Kidney capillary endothelial cell (primary cell): ENCODE measurements around the gene SLX4IP.
"Not testable (repeated sequence)": the region's sequence is repeated elsewhere in the genome, so short reads cannot be mapped to it uniquely, and the experiment has no call there.

ENCODE experiments used
- DNase-seq: peaks from one replicate; pipeline ENCODE4 v3.0.0-alpha.2; 2018; ENCODE audit warnings: low spot score

SLX4IP gene

DNA sequence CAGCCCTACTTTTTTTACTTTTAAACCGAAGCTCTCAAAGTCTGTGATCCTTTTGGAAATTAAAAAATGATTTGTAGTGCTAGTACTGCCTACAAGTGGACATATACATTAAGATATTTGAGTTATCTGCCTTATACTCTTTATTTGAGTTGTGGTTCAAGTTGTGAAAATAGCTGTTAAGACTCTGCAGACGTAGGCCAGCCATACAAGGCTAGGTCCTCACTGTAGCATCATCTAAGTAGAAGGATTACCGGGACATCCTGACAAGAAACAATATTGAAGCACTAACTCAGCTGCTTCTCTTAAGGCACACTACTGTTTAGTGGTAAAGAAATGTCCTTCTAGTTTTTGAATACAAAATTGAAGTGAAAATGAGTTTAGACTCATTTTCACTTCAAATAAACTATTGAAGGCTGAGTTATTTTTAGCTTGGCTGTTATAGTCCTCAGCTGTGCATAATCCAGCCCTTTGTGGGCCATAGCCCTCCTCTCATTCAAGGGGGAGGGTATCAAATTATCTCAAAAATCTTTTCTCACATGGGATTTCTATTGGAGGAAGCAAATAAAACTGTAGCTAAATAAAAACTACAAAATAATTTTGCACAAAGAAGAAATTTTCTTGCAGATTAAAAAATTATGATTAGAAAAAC, 170.6 kb downstream of the SLX4IP start:
- DNase-seq, result no peak

DNA sequence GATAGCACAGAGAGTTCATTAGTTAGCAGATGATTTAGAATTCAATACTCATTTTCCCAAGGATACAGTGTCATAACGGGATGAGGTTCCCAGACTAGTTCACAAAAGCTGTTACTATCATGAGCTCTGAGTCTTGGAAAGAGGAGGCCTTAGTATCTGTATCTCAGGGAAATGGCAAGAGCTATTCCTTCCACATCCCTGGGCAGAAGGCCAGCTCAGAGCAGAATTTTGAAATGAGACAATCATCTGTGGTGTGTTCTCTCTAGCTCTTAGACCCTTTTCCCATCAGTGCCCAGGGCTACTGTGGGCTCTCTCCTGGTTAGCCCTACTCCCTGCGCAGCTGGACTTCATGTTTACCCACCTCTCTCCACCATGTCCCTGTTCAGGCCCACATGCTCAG, 174.2 kb downstream of the SLX4IP start:
- no peak for DNase-seq

DNA sequence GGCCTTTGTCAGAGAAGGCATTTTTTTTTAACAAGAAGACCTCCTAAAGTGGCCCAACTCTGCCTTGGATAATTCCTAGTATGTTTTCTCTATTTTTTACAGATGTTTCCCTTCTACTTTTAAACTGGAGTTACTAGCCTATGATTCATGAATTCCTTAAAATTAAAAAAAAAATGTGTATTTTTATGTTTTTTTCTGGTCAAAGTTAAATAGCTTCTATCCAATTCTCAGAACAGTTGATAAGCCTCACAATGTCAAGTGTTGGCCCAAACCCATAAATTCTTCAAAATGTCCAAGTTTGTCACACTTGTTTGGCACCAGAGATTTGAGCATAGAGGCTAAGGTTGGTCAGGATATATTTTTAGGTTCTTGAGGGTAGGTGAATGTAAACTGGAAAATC, 174.7 kb downstream of the SLX4IP start:
- no peak for DNase-seq

DNA sequence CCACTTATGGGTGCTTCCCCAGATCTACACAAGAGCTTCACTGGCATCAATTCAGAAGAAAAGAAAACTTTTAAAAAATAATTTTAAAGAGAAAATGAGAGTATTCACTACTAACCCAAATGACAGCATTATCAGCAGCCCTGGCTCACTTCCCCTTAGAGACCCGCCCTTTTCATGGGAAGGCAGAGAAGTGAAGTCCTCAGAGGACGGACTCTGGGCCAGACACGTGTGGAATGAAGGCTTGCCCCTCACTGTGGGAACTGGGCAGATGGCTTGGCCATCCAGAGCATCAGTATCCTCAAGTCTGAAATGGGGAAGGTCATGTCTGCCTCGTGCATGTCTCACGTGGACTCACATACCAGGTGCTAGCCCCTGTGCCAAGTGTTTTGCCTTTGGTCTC, 175.1 kb downstream of the SLX4IP start:
- DNase-seq, result no peak

DNA sequence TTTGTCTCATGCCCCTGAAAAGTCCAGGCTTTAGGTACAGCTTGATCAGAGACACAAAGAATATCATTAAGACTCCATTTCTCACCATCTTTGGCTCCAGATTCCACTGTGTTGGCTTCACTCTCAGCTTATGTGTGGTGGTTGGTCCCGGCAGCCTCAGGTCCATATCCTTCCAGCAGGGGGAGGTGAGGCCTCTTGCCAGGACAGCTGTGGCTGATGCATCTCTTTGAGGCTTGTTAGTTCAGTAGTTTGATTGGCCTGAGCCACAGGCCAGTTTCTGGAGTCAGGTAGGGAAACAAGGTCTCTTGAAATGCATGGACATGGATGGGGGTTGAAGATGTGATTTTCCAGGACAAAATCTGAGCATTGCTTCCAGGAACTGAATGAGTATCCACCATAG, 176.3 kb downstream of the SLX4IP start:
- DNase-seq, result no peak

DNA sequence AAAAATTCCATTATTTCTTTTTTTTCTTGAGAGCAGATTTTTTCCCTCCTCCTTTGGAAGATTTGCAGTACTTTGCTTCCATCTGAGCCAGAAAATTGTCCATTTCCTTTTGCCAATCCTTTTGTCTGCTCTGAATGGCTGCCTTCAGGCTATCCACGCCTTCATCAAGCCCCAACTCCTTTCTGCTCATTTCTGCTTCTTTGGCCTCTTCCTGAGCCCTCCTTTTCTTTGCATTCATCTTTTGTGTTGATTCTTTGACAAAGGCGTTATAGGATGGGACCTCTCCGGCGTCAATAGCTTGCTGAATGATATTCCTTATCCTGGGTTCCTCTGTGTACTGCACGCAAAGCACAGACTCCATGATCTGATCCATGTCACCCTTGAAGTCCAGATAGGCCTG, 178.3 kb downstream of the SLX4IP start:
- DNase-seq, result not testable (repeated sequence)

DNA sequence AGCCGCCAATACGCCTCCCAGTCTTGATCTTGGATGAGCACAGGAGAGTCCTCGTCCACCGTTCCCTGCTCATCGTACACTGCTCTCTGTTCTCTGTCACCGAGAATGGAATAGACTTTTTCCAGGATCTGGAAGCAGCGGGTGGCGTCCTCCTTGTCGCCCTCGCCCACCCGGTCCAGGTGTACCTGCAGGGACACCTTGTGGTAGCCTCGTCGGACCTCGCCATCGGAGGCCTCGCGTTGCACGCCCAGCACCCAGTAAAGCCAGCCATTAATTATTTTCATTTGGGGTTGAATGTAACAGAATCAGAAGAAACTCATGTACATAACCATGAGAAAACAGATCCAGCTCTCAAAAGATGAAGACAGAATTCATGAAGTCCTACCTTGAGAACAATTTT, 178.8 kb downstream of the SLX4IP start:
- no peak for DNase-seq

DNA sequence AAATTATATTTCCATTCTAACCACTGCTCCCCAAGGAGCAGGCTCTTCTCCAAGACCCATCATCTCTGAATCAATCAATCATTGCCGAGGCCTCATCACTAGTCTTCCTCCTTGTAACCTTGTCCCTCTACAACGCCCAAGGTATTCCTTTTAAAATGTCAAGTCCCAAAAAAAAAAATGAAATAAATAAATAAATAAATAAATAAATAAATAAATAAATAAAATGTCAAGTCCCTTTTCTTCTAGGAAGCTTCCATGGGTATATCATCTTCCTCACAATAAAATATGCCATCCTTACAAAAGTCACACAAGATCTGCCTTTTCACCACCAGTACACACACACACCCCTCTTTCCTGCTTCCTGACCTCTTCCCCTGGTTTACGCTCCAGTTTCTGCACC, 181.1 kb downstream of the SLX4IP start:
- no peak for DNase-seq

DNA sequence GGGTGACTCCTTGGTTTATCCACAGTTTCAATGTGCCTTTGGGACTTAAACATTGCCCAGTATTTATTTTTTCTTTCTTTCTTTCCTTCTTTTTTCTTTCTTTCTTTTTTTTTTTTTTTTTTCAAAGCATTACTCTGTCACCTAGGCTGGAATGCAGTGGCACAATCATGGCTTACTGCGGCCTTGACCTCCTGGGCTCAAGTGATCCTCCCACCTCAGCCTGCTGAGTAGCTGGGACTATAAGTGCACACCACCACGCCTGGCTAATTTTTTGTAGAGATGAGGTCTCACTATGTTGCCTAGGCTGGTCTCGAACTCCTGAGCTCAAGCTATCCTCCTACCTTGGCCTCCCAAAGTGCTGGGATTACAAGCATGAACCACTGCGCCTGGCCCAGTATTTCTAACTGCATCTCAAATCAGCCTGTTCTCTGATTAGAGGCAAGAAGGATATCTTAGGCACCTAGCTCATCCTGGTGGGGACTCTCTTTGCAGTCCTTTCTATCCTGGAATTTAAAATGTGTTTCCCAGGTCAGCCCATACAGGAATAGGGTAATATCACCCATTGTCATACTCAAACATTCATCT, 182.5 kb downstream of the SLX4IP start:
- not testable (repeated sequence) for DNase-seq

DNA sequence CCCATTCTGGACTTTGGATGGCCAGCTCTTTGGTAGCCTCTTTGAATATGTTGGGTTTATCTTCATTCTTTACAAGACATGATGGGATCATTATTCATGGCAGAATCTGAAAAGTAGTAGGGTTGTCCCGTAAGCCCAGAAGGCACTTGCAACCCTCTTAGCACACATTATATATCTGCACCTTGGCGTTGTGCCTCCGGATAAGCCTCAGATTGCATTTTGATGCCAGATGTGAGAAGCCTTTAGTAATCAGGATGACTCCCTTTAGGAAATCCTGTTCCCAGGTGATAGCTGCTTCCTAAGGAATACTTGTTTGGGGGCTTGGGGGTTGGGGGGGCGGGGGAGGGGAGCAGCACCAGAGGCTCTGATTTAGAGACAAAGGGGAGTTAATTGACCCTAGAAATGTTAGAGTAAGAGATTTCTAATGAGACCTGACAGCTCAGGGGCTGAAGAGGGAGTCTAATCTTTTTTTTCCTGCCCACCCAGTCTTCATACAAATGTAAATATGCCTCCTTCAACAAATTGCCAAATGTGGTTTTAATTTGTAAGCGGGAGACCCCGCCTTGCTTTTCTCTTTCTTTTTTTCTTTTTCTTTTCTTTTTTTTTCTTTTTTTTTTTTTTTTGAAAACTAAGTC, 183.6 kb downstream of the SLX4IP start:
- no peak for DNase-seq

DNA sequence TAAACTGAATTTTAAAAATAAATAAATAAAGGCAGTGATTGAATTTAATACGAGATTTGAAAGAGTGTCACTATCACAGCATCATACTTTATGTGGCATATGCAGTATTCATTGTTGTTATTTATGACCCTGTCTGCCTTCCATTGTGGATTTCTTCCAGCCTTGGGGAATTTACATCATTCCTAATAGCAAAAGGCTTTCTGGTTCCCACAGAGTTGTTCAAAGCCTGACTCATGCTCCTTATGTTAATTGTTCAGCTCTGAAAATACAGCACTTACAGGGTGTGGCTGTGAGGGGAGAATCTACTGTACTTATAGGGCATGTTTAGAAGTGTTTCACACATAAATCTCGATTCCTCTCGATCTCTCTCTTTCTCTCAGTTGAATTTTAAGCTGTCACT, 184.3 kb downstream of the SLX4IP start:
- peak; percentile 84 for DNase-seq

DNA sequence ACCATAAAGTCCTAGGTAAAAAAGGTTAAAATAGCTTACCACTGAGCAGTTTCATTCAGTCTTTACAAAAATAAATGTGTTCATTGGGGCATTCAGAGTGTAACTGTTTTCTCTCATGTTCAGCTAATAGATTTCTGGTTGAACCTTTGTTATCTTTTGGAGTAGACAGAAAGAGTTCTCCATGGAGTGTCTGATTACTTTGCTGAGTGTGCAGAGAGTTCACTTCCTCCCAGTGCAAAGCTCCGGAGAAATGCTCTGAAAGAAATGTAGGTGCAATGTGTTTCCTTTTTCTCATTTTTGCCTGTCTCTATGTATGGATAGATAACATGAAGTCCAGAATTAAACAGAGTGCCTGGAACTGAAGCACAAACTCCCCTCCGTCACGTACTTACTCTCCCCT, 186.0 kb downstream of the SLX4IP start:
- no peak for DNase-seq

DNA sequence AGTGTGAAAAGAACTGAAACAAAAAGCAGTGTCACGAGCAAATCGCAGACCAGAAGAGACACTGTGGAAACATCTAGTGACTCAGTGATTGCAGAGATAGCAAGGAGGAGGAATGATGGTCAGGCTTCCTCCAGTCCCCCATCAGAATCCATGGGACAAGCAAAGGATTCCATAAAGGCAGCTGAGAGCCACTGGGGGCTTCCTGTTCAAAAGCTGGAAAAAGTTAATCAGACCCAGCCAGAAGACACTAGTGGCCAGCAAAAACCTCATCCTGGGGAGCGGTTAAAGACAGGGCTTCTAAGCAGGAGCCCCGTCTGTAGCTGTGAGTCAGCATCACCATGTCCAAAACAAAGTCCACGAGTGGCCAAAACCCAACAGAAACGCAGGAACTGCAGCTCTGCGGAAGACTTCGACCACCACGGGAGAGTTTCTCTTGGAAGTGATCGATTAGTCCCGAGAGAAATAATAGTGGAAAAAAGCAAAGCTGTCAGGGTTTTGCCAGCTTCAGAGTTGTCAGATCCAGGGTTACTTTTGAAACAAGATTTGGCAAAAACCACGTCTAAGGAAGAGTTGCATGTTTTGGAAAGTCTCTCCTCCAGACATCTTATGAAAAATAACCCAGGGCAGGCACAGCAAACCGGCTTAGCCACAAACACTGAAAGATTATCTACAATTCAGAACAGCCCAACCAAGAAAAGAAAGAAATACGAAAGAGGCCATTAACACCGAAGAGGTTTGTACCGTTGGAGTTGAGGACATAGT, 187.7 kb downstream of the SLX4IP start:
- no peak for DNase-seq

DNA sequence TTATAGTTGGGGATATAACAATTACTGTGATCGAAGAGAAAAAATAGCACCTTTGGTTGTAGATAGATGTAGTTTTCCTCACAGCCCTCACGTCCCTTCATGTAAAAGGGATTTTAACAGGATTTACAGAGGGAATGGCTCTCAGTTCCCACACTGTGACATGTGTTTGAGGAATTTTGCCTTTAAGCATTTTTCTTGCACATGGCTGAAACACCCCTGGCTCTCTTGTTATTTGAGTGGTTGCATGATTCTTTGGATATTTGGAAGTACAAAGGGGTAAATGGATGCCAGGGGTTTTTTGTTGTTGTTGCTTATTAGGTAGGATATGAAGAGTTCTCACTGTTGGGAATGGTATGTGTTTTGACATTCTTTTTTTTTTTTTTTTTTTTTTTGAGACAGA, 190.5 kb downstream of the SLX4IP start:
- DNase-seq, result no peak

DNA sequence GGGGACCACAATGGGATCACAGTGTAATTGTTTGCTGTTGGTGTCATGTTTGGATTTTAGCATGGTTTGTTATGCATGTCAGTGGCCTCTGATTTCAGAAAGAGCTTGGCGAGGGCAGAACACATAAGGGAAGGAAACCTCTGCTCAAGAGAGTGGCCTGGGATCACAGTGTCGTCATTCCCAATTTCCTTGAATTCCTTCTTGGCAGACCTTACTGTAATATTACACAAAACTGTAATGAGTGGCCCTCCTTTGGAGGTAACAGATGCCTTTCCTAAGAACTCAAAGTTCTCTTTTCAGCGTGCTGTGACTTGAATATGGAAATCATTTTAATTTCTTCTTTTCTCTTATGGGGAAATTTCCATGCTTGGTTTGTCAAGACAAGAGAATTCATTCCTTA, 191.8 kb downstream of the SLX4IP start:
- no peak for DNase-seq

DNA sequence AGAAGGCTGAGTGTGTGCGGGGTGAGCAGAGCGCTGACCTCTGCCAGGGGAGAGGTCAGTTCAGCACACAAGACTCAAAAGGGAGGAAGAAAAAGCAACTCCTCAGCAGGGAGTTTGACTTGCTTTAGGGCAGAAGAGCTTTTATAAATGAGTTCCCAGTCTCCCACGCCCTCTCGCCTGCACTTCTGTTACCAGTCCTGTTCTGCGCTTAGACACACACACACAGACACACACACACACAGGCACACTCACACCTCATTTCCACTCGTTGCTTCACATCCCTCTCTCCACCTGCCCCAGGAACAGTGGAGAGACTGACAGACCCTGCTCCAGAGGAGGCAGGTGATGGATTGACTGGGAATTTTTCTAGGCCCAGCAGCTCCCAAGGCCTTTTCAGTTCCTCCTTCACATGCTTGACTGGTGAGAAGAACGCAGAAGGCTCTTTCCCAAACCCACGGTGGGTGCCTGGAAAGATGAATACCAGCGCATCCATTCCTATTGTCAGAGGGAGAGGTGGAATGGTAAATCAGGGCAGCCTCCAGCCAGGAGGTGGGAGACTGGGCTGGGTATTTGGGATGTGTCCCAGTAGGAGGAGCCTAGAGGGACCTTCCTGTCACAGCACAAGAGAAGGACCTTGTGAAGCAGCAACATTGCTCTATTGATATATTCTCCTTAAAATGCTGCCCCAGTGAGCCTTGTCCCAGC, 195.0 kb downstream of the SLX4IP start:
- DNase-seq, result no peak

DNA sequence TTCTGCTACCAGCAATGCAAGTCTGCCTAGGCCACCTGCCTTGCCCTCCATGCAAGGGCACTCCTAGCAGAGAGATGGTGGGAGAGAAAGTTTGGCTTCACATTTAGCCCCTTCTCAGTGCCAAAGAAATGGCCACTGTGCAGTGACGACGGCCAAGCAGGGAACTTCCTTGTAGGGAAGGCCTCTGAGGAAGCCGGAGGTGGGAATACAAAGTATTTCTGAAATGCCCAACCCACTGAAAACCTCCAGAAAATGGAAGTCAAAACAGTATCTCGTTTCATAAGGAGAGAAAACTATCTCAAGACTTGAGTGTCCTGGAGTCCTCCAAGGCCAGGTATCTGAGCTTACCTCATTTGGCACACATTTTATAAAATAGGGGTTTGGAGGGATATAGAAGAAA, 196.0 kb downstream of the SLX4IP start:
- DNase-seq, result no peak

DNA sequence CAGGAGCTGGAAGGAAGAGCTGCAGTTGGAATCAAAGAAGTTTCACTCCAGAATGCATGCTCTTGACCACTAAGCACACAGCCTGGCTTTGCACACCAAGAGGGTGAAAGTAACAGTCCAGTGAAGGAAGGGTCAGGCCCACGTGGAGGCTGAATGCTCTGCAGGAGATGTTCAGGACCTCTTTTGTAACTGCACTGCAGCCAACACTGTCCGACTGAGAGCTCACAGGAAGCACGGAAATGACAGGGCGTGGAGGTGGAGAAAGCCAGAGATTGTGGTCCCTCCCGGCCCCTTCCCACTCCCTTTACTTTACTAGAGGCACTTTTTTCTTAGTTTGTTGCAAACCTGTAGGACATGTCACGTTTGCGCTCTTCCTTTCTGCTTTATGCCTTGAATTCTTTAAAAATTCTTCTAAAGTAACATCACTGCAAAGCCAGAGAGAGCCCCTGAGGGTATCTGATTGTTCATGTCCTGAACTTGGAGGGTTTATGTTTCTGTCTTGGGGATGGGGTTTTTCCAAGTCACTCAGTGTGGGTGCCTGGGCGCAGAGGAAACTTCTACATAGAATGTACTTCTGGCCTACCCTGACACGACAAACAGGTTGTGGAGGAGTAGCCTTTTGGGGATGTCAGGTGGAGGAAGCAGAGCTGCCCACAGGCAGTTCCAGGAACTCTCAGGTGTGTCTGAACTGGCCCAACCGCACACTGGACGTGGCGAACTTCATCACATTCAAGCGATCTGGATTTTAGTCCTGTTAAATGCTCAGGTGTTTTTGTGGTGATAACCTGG, 197.8 kb downstream of the SLX4IP start:
- no peak for DNase-seq

DNA sequence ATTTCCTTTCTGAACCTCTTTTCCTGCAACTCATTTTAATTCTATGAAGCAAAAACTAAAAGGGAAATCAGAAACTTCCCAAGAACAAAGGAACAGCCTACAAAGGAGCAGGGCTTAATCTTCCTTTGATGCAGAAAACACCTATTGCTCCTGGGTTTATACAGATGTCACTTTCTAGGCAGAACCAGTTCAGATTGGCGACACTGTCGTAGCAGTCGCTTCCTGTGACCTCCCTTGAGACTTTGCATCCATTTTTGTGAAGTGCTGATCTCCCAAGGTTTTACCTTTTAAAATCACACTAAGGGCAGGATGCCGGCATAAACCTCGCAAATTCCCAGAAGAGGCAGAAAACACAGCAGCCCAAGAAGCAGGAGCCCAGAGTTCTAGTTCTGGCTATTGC, 198.6 kb downstream of the SLX4IP start:
- no peak for DNase-seq

DNA sequence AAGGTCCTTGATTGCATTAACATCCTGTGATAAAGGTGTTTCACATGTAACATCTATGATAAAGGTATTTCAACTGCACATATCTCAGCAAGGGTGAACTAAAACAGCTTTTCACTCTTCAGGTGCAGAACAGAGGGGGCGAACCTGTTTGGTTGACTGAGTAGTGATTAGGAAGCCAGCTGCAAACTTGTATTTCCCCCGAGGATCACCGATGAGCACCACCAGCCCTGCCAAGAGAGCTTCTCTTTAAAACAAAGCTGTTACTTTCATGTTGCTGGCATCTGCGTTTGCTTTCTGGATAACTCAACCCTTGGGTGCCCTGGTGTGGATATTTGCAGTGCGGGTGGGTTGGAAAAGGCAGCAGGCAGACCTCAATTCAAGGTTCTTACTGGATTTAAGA, 199.1 kb downstream of the SLX4IP start:
- DNase-seq, result no peak

DNA sequence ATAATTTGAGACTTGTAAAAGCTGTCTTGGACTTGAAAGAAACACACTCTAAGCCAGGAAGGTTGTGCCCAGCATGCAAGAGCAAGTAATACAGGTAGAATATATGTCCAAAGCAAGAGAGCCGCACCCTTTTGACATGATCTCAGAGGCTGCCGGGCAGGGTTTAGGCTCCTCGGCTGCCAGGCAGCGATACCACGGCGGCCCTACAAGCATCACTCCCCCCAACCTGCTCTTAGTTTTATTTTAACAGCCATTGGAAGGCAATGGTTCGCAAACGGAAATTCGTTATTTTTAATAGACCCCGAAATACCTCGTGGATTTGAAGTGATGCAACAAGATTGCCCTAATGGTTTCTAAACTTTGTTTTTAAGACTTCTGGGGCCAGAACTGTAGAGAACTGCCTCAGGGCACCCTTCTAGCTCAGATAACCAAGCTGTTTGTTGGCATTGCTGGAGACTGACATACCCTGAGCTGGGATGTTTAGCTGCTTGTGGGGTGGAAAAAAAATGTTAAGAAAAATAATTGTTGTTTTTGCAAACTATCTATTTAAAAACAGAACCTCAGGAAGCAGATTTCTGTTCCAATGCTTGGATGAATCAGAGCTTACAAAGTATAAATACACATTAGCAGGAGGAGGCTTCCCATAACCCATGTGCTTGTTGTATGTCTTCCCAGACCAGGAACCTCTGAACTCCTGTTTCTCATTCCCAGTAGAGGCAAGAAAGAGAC, 199.7 kb downstream of the SLX4IP start:
- DNase-seq, result no peak
